Stimulated activated CD4-positive, alpha-beta T cell treated with anti-CD3 and anti-CD28 coated beads, Interleukin-1b, Interleukin-23, amount 100 ng/mL, for 4 hours (primary cell): ENCODE measurements around the gene MYO5C.

ENCODE experiments used
- DNase-seq, 2 donors: peaks; one replicate each; pipeline ENCODE4 v3.0.0-alpha.2; 2020; ENCODE audit warnings: low read depth in 2 of 2

Gene MYO5C

GRCh38 chr15:52150043-52150825 is 145.4 kb downstream of the MYO5C start:
- DNase-seq: no peak

GRCh38 chr15:52148403-52148802 is 147.2 kb downstream of the MYO5C start:
- no peak for DNase-seq

- no peak for DNase-seq
Observed at GRCh38 chr15:52146776-52147175, 148.8 kb downstream of the MYO5C start.

GRCh38 chr15:52146261-52146660 is 149.3 kb downstream of the MYO5C start:
- no peak for DNase-seq

GRCh38 chr15:52144656-52145178 is 150.9 kb downstream of the MYO5C start:
- DNase-seq: no peak

- DNase-seq: no peak
Observed at GRCh38 chr15:52143873-52144272, 151.7 kb downstream of the MYO5C start.
